ENCODE data around the gene AIFM2.

DNA sequence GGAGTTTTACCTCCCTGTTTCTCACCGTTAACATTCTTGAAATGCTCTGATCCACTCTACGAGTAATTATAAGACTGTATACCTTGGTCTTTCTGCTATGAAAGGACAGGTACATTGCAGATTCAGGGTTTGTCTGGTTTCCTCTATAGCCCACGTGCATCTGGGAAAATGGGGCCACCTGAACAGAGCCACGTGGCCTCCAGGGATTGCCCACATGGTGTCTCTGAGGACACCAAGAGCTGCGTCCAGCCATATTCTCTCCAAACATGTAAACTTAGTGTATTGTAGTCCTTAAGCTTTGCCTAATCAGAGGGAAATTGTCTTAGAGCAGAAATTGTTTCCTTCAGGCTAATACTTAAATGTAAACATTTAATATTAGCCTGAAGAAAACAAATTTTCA is 63.3 kb downstream of the AIFM2 start:
- no peak for TF ChIP-seq POLR2A (IDR thresholded peaks at IDR 0.05)
- TF ChIP-seq EP300 (IDR thresholded peaks at IDR 0.05), result no peak
- no peak for TF ChIP-seq CTCF (IDR thresholded peaks at IDR 0.05)
